Stimulated activated CD4-positive, alpha-beta T cell treated with anti-CD3 and anti-CD28 coated beads, TNF-alpha, amount 100 ng/mL, for 4 hours (primary cell): ENCODE results near the gene CTPS2.
"Not testable (repeated sequence)": the region's sequence is repeated elsewhere in the genome, so short reads cannot be mapped to it uniquely, and the experiment has no call there.

Source experiments
- DNase-seq, 3 experiments: peaks; one replicate each; pipeline ENCODE4 v3.0.0-alpha.2; 2020; ENCODE audit warnings: low read depth in 3 of 3

CTPS2 gene

DNA sequence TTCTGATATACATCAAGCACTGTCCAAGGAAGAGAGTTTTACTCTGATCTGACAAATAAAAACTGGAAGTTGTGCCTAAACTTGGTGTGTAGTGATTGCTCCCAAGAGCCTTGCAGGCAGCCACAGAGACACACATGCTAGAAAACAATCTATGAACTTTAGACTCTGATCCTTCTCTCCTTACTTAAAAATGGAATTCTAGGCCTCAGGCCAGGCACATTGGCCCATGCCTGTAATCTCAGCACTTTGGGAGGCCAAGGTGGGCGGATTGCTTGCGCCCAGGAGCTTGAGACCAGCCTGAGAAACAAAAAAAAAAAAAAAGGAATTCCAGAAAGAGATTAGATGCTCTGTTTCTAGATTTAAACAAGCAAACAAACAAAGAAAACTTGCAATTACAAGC, 108.1 kb downstream of the CTPS2 start:
- DNase-seq, result no peak

- no peak for DNase-seq
Measured at GRCh38 chrX:16603822-16604221, 108.6 kb downstream of the CTPS2 start.

DNA sequence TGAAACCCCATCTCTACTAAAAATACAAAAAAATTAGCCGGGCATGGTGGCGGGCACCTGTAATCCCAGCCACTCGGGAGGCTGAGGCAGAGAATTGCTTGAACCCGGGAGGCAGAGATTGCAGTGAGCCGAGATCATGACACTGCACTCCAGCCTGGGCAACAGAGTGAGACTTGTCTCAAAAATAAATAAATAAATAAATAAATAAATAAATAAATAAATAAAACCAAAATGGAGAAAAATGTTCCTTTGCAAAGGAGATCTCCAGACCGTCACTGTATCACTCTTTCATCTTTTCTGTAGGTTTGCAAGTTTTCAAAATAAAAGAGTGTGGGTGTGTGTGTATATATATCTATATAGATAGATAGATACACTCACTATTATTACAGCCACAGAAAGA, 109.2 kb downstream of the CTPS2 start:
- not testable (repeated sequence) for DNase-seq

GRCh38 chrX:16601885-16602284, 110.6 kb downstream of the CTPS2 start:
- no peak for DNase-seq

DNA sequence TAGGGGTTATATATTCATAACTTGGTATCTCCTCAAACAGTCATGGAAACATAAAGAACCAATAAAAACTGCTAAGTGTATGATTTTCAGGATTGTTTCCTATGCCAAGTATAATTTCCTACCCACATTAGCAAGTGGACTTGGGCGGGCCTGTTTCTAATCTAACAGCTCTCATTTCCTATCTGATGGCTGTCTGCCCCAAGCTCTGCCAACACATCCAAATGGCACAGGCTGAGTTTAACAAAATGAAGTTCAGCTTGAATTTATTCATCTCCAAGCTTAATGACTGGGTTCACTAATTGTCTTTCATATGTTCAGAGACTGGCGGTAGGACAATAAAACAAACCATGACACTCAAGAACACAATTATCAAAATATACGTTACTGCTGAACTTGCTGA, 118.0 kb downstream of the CTPS2 start:
- DNase-seq, result no peak

- no peak for DNase-seq
Measured at GRCh38 chrX:16593801-16594200, 118.7 kb downstream of the CTPS2 start.

DNA sequence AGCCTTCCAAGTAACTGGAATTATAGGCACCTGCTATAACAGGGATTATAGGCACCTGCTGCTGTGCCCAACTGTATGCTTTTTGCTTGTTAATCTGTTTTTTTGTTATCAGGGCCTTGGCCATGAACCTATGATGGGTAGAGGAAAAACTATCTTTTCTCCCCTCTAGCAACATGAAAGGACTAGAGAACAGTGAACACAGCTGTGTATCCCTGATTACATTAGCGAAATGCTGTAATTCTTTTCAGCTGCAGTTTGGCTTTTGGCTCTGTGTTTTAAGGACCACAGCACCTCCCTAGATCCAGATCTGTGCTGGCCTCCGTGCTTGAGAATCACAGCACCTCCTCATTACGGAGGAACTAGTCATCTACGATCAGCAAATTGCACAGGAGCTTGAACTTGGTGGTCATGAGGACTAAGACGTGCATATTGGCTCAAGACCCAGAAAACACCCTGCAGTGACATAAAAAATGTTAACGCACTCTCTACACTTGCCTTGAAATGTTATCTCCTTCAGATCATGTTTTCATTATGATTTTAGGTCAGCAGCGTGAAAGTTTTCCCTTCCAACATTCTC, 120.2 kb downstream of the CTPS2 start:
- DNase-seq, result no peak

GRCh38 chrX:16589826-16590225, 122.6 kb downstream of the CTPS2 start:
- DNase-seq, result no peak

- no peak for DNase-seq
Measured at GRCh38 chrX:16589211-16589610, 123.3 kb downstream of the CTPS2 start.

DNA sequence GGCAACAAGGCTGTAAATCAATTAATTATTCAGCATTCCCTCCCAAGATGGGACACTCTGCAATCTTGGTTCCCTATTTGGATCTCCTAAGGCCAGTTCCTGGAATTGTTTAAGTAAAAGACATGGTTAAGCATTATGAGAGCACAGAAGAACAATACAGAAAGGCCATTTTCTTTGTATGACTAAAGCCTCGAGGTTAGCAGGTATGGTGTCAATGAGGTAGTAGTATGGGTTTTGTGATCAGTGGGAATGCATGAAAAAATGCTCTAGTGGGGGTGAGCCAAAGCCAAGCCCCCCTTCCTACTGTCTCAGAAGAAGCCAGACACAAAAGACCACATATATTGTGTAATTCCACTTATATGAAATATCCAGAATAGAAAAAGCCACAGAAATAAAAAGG, 124.2 kb downstream of the CTPS2 start:
- no peak for DNase-seq

- DNase-seq, result no peak
Measured at GRCh38 chrX:16587836-16588235, 124.6 kb downstream of the CTPS2 start.

DNA sequence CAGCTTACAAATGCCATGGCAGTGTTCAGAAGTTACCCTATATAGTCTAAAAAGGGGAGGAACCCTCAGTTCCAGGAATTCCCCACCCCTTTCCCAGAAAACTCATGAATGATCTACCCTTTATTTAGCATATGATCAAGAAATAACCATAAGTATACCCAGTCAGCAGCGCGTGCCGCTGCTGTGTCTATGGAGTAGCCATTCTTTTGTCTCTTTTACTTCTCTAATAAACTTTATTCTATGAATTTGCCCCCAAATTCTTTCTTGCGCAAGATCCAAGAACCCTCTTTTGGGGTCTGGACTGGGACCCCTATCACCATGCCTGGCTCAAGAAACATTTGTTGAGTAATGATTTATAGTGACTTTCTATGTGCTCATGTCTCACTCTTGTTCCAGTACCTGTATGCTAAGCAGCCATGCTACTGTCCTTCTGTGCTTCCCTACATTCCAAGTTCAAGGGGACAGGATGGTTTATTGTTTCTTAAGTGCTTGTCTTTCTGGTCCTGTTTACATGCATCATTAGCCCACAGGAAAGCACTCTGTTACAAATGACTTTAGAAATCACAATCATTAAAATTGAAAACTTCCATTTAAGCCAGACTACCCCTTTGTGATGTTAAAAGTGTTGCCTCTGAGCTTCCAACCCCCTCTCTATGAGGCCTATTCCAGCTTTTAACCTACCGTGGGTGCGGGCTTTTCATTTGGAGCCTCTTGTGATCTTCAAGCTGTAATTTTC, 125.9 kb downstream of the CTPS2 start:
- no peak for DNase-seq

DNA sequence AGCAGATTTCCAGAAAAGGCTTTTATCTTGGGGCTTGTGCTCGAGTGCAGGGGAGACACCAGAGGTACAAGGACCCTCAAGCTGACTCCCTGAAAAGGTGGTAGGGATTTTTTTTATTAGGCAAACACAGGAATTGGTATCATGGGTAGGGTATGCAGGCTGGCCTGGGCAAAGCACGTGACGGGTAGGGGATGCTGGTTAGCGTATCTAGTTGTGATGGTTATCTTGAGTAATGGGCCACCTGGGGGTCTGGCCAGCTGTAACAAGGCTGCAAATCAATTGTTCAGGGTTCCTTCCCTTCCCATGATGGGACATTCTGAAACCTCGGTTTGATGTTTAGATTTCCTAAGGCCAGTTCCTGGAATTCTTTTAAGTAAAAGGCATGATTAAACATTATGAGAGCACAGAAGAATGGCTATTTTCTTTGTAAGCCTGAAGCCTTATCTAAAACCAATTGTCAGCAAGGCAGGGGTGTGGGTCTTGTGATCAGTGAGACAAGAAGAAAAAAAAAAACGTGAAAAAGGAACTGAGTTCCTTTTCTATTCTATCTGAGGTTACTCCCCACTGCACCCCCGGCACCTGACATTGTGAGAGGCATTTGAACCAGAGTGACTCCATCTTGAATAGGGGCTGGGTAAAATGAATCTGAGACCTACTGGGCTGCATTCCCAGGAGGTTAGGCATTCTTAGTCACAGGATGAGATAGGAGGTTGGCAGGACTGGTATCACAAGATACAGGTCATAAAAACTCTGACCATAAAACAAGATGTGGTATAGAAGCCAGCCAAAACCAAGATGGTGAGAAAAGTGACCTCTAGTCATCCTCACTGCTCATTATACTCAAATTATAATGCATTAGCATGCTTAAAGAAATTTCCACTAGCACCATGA, 126.7 kb downstream of the CTPS2 start:
- no peak for DNase-seq

DNA sequence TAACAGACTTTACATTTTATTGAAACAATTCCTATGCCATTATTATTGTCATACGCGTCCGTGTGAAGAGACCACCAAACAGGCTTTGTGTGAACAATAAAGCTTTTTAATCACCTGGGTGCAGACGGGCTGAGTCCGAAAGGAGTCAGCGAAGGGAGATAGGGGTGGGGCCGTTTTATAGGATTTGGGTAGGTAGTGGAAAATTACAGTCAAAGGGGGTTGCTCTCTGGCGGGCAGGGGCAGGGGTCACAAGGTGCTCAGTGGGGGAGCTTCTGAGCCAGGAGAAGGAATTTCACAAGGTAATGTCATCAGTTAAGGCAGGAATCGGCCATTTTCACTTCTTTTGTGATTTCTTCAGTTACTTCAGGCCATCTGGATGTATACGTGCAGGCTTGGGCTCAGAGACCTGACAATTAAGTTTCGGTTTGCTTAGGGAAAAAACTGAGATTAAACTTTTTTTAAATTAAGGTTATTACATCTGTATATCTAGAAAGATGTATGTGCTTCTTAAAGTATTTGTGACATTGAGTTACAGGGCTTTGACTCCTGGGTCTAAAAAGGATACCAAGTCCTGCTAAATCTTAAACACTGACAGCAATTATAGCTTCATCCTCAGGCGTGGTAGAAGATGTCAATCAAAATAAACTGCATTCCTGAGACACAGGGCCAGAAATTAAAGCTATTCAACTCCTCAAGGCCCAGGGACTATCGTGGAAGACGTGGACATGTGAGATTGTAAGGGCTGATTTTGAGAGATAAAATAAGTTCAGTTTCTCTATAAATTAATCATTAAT, 132.3 kb downstream of the CTPS2 start:
- not testable (repeated sequence) for DNase-seq

GRCh38 chrX:16579517-16579916, 133.0 kb downstream of the CTPS2 start:
- DNase-seq, result no peak

GRCh38 chrX:16578218-16578617, 134.3 kb downstream of the CTPS2 start:
- no peak for DNase-seq

- no peak for DNase-seq
Measured at GRCh38 chrX:16577483-16578029, 134.9 kb downstream of the CTPS2 start.

- not testable (repeated sequence) for DNase-seq
Measured at GRCh38 chrX:16575388-16575787, 137.1 kb downstream of the CTPS2 start.

DNA sequence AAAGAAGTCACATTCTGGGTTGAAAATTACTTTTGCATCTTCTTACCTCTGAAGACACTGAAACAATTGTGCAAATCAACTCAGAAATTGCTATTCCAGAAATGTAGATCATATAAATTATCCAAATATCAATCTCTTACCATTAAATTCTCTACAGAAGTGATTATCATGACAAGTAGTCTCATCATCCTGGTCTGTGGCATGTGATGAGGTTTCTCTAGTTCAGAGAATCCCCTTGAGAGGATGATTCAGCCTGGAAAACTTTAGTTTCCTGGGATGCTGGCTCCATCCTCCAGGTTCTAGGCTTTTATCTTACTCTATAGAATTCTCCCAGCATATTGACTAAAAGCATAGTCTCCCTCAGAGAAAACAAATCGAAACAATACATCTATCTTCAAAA, 138.7 kb downstream of the CTPS2 start:
- no peak for DNase-seq

DNA sequence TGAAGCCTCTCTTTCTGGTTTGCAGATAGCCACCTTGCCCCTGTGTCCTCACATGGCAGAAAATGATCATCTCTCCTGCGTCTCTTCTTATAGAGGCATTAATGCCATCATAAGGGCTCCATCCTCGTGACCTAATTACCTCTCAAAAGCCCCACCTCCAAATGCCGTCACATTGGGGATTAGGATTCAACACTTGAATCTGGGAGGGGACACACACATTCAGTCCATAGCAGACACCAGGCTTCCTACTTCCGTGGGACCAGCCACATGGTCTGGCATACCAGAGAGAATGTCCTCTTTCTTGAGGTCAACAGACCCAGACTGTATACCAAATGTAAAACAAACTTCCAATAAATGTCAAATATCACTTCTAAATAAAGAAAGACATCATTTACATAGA, 144.8 kb downstream of the CTPS2 start:
- no peak for DNase-seq

GRCh38 chrX:16566571-16566970, 145.9 kb downstream of the CTPS2 start:
- no peak for DNase-seq

DNA sequence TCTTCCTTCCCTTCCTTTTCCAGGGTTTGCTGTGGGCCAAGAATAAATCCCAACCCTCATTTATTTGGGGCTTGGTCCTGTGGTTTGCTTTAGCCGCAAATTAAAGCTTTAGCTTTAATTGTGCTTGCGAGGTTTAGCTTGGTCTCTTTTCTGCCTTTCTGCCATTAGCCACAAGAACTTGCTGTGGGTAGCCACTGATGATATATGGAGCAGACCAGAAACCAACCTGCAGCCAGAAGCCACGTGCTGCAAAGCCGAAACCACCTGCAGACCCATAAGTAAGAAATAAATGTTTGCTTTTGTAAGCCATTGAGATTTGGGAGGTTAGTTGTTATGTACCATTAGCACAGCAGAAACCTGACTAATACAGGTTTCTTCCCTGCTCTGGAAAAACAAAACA, 152.3 kb downstream of the CTPS2 start:
- no peak for DNase-seq
